DND-41 (cell line): ENCODE results near the gene OTUB1.

Experiments
- ATAC-seq: fragments of 200-7000 bp; cut with Tn5 transposase; 3 replicates; pipeline ENCODE4 v1.9.1; 2021; ENCODE audit warnings: low read depth; ENCODE audit not compliant: insufficient read depth
- DNase-seq: peaks from one replicate; pipeline ENCODE4 v3.0.0-alpha.2; 2020
- H2AFZ ChIP-seq: 2 replicates; pipeline ENCODE4 v1.6.0; 2012; ENCODE audit warnings: low read depth, low read length
- H3K27ac ChIP-seq: 2 replicates; pipeline ENCODE4 v1.5.1; 2012; ENCODE audit warnings: low read length, inconsistent platforms
- H3K27me3 ChIP-seq: fragments of 200-600 bp; sonication (generic); 2 replicates; pipeline ENCODE4 v1.6.0; 2012; ENCODE audit warnings: low read length, mild to moderate bottlenecking, inconsistent platforms; ENCODE audit not compliant: insufficient read depth, poor library complexity
- H3K36me3 ChIP-seq: 2 replicates; pipeline ENCODE4 v1.5.1; 2012; ENCODE audit warnings: low read length, inconsistent platforms; ENCODE audit not compliant: insufficient read depth
- H3K4me1 ChIP-seq: 2 replicates; pipeline ENCODE4 v1.5.1; 2012; ENCODE audit warnings: mild to moderate bottlenecking, low read length; ENCODE audit not compliant: insufficient read depth
- H3K4me2 ChIP-seq: 2 replicates; pipeline ENCODE4 v1.6.0; 2012; ENCODE audit warnings: mild to moderate bottlenecking, moderate library complexity, low read length, inconsistent platforms; ENCODE audit not compliant: insufficient read depth
- H3K4me3 ChIP-seq, 2 experiments: fragments of 200-600 bp in 1 of 2; shearing (Covaris generic) in 1 of 2; 2 replicates each; pipeline ENCODE4 v1.5.1; 2012 to 2016; ENCODE audit warnings: inconsistent platforms in 2 of 2, low read length in 2 of 2, mild to moderate bottlenecking in 2 of 2, low read depth in 1 of 2, moderate library complexity in 1 of 2
- H3K79me2 ChIP-seq: 2 replicates; pipeline ENCODE4 v1.6.0; 2012; ENCODE audit warnings: low read length, inconsistent platforms; ENCODE audit not compliant: insufficient read depth
- H3K9ac ChIP-seq: 2 replicates; pipeline ENCODE4 v1.6.0; 2012; ENCODE audit warnings: low read depth, mild to moderate bottlenecking, inconsistent platforms, low read length, moderate library complexity
- H3K9me3 ChIP-seq: 2 replicates; pipeline ENCODE4 v1.5.1; 2012; ENCODE audit warnings: low read length, moderate library complexity, mild to moderate bottlenecking, inconsistent platforms; ENCODE audit not compliant: insufficient read depth, severe bottlenecking
- H4K20me1 ChIP-seq: 2 replicates; pipeline ENCODE4 v1.6.0; 2012; ENCODE audit warnings: low read length; ENCODE audit not compliant: insufficient read depth
- EZH2 ChIP-seq: IDR thresholded peaks from 3 replicates; pipeline ENCODE4 v1.6.1; 2012; ENCODE audit warnings: borderline replicate concordance, low read depth, mild to moderate bottlenecking, moderate library complexity, low read length, inconsistent platforms; ENCODE audit not compliant: severe bottlenecking
- TF ChIP-seq, protein P1 (sequence below): IDR thresholded peaks from 2 replicates; pipeline ENCODE4 v1.5.1; 2012; ENCODE audit warnings: borderline replicate concordance, low read length, moderate library complexity, mild to moderate bottlenecking; ENCODE audit not compliant: poor library complexity, severe bottlenecking; ENCODE audit errors: extremely low read depth

The OTUB1 gene

DNA sequence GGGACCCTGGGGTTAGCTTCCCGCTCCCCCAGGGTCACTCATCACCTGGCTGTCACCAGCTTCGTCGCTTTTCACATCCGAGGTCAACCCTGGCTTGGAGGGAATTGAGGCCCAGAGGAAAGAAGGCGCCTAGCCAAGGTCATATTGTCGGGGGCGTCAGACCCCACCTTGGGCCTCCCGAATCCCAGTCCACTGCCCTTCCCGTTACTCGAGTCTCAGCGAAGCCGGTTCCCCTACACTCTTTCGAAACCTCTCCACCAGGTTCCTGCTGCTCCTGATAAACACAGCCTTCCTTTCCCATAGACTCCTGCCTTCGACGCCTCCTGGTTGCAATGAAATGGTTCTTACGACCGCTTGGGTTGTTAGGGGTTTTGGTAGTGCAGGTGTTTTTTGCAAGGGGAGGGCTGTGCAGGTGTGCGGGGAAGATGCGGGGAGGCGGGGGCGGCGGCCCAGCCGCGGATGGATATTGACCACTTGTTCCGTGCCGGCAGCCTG, 46.8 kb upstream of the OTUB1 start:
- no peak for DNase-seq
- Histone ChIP-seq H3K27ac (peak overlapping the region; percentile 93), H3K36me3 (peaks cover 15% of the 10 kb centered on the region), H3K9me3 (no peaks in the 10 kb centered on the region), H3K79me2 (peaks cover 56% of the 10 kb centered on the region), H3K4me3 (peak overlapping the region; percentile 98), H3K9ac (peak overlapping the region; percentile 89), H3K4me1 (peaks cover 32% of the 10 kb centered on the region), H3K27me3 (no peaks in the 10 kb centered on the region), H3K4me2 (peak overlapping the region; percentile 83), H2AFZ (peak overlapping the region; percentile 96), H4K20me1 (peaks cover 17% of the 10 kb centered on the region; the same call in 1 of the 2 replicates)
- ATAC-seq: no peak
- no peak for TF ChIP-seq EZH2
- TF ChIP-seq, protein P1, sequence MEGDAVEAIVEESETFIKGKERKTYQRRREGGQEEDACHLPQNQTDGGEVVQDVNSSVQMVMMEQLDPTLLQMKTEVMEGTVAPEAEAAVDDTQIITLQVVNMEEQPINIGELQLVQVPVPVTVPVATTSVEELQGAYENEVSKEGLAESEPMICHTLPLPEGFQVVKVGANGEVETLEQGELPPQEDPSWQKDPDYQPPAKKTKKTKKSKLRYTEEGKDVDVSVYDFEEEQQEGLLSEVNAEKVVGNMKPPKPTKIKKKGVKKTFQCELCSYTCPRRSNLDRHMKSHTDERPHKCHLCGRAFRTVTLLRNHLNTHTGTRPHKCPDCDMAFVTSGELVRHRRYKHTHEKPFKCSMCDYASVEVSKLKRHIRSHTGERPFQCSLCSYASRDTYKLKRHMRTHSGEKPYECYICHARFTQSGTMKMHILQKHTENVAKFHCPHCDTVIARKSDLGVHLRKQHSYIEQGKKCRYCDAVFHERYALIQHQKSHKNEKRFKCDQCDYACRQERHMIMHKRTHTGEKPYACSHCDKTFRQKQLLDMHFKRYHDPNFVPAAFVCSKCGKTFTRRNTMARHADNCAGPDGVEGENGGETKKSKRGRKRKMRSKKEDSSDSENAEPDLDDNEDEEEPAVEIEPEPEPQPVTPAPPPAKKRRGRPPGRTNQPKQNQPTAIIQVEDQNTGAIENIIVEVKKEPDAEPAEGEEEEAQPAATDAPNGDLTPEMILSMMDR: no peak

DNA sequence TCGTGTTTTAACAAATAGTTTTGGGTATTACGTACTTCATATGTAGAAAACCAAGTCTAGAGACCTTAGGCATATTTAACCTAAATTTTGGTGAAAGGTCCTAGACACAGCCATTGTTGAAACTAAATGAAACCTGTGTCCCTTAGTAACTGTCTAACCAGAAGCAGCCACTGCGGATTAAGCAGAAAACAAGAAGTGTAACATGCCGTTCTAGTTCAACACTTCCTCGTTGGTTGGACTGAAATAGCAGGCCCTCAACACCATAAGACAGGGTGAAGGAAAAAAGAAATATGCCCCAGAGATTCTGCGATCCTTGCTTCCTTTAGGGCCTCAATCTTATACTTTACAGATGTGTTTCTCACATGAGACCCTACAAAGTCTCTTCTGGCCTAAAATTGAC, 45.5 kb upstream of the OTUB1 start:
- H3K36me3 ChIP-seq: peaks cover 22% of the 10 kb centered on the region
- H4K20me1 ChIP-seq: peaks cover 27% of the 10 kb centered on the region; the same call in 1 of the 2 replicates
- DNase-seq (no peak), ATAC-seq (no peak)
- no peak for TF ChIP-seq EZH2
- TF ChIP-seq, protein P1: no peak
- H3K27me3 ChIP-seq: no peaks in the 10 kb centered on the region
- H3K4me3 ChIP-seq: no peak overlapping the region
- H3K27ac ChIP-seq: no peak overlapping the region
- no peaks in the 10 kb centered on the region for H3K9me3 ChIP-seq
- peaks cover 32% of the 10 kb centered on the region for H3K4me1 ChIP-seq
- H3K9ac ChIP-seq: peak overlapping the region; percentile 89; the same call in 1 of the 2 replicates
- H3K4me2 ChIP-seq: peak overlapping the region; percentile 83
- no peak overlapping the region for H2AFZ ChIP-seq
- H3K79me2 ChIP-seq: peaks cover 66% of the 10 kb centered on the region

DNA sequence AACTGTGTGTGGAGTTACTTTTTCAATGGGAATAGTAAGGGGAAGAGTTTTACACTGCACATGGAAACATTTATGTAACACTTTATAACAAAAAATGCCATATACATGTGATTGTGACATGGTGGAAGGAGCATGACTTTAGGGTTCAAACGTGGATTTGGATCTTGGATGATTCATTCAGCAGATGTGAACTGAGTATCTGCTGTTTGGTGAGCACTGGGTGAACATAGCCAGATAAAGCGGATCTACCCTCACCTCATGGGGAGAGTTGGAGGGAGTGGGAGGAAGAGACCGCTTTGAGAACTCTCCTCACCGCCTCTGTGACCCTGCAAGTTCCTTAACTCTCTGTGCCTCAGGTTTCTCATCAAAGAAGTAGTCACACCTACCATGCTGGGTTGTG, 44.3 kb upstream of the OTUB1 start:
- no peaks in the 10 kb centered on the region for H3K9me3 ChIP-seq

More for the DNA sequence above, 44.3 kb upstream of the OTUB1 start:
- Histone ChIP-seq H3K4me3 (no peak overlapping the region), H3K79me2 (peaks cover 73% of the 10 kb centered on the region), H3K4me1 (peaks cover 32% of the 10 kb centered on the region), H4K20me1 (peaks cover 34% of the 10 kb centered on the region), H3K36me3 (peaks cover 33% of the 10 kb centered on the region), H3K4me2 (no peak overlapping the region; the same call in 1 of the 2 replicates), H3K9ac (no peak overlapping the region), H3K27me3 (no peaks in the 10 kb centered on the region), H3K27ac (no peak overlapping the region), H2AFZ (no peak overlapping the region)
- no peak for ATAC-seq
- TF ChIP-seq EZH2: no peak
- TF ChIP-seq, protein P1: no peak
- DNase-seq: no peak
